ENCODE measurements around the gene FABP7. TPM values are rescaled to one million over a fixed set of nuclear protein-coding genes. Genes with fewer than 3 reads are reported as not detected.

FABP7 gene
- total and polyA plus RNA-seq, 7 donors = 3.7 to 63.6 (median 31.3) TPM

- no peak for DNase-seq
- no peak overlapping the region for H3K27ac ChIP-seq
- no peaks in the 10 kb centered on the region for H3K36me3 ChIP-seq (ENCODE audit: insufficient read depth in 1 of 2, low read depth in 1 of 2)
- WGBS, 3 donors = 16 to 40% (median 22%) methylated on average over 5 of the region's 5 CpGs
- no peak for TF ChIP-seq CTCF (IDR thresholded peaks at IDR 0.05)
- peak overlapping the region; percentile 35 for H3K4me3 ChIP-seq
- intact Hi-C loops (cut with DNase I) = no loop called here
- ATAC-seq = peak in 3 of 4 donors; percentile 46 to 87 (median 60)
- no peaks in the 10 kb centered on the region for H3K27me3 ChIP-seq (ENCODE audit: insufficient read depth in 3 of 3, low read length in 2 of 3)
- no peaks in the 10 kb centered on the region for H3K9me3 ChIP-seq
- peaks cover 9% of the 10 kb centered on the region for H3K4me1 ChIP-seq
Measured at GRCh38 chr6:122780114-122780513, 598 bp downstream of the FABP7 start.

- no peak for TF ChIP-seq CTCF (IDR thresholded peaks at IDR 0.05)
- H3K4me3 ChIP-seq = no peak overlapping the region
- intact Hi-C loops (cut with DNase I) = no loop called here
- H3K9me3 ChIP-seq = no peaks in the 10 kb centered on the region
- H3K27ac ChIP-seq = no peak overlapping the region
- WGBS, 3 donors = 90 to 93% (median 92%) methylated on average over 7 of the region's 7 CpGs
- DNase-seq (no peak), ATAC-seq (no peak)
- no peaks in the 10 kb centered on the region for H3K27me3 ChIP-seq (ENCODE audit: insufficient read depth in 3 of 3, low read length in 2 of 3)
- H3K36me3 ChIP-seq (ENCODE audit: insufficient read depth in 1 of 2, low read depth in 1 of 2) = no peaks in the 10 kb centered on the region
- H3K4me1 ChIP-seq = peaks cover 9% of the 10 kb centered on the region
Measured at GRCh38 chr6:122781716-122782115, 2.2 kb downstream of the FABP7 start.

- H3K4me1 ChIP-seq = peaks cover 14% of the 10 kb centered on the region
- H3K27me3 ChIP-seq (ENCODE audit: insufficient read depth in 3 of 3, low read length in 2 of 3) = no peaks in the 10 kb centered on the region
- 80 to 89% (median 83%) methylated on average over 4 of the region's 4 CpGs for WGBS, 3 donors
- ATAC-seq (no peak), DNase-seq (no peak)
- intact Hi-C loops (cut with DNase I) = no loop called here
- H3K9me3 ChIP-seq = no peaks in the 10 kb centered on the region
- no peak overlapping the region for H3K27ac ChIP-seq
- no peak overlapping the region for H3K4me3 ChIP-seq
- no peak for TF ChIP-seq CTCF (IDR thresholded peaks at IDR 0.05)
- no peaks in the 10 kb centered on the region for H3K36me3 ChIP-seq (ENCODE audit: insufficient read depth in 1 of 2, low read depth in 1 of 2)
Measured at GRCh38 chr6:122783401-122783800, 3.9 kb downstream of the FABP7 start.

GRCh38 chr6:122785891-122786290 lies 6.4 kb downstream of the FABP7 start:
- DNase-seq (no peak), ATAC-seq (no peak)
- no peaks in the 10 kb centered on the region for H3K36me3 ChIP-seq (ENCODE audit: insufficient read depth in 1 of 2, low read depth in 1 of 2)
- H3K27me3 ChIP-seq (ENCODE audit: insufficient read depth in 3 of 3, low read length in 2 of 3) = no peaks in the 10 kb centered on the region
- H3K4me3 ChIP-seq = no peak overlapping the region
- no peak overlapping the region for H3K27ac ChIP-seq
- H3K4me1 ChIP-seq = peaks cover 9% of the 10 kb centered on the region
- H3K9me3 ChIP-seq = no peaks in the 10 kb centered on the region
- no peak for TF ChIP-seq CTCF (IDR thresholded peaks at IDR 0.05)
- WGBS, 3 donors = 82 to 96% (median 95%) methylated on average over 1 of the region's 1 CpG
- intact Hi-C loops (cut with DNase I) = loop anchor here (5.0 kb wide), 1 partner anchor 34 kb away; no protein-coding TSS in a partner anchor

GRCh38 chr6:122787721-122788120 lies 8.2 kb downstream of the FABP7 start:
- H3K27ac ChIP-seq = no peak overlapping the region
- no peaks in the 10 kb centered on the region for H3K27me3 ChIP-seq (ENCODE audit: insufficient read depth in 3 of 3, low read length in 2 of 3)
- intact Hi-C loops (cut with DNase I) = loop anchor here (5.0 kb wide), 1 partner anchor 35 kb away; no protein-coding TSS in a partner anchor
- no peaks in the 10 kb centered on the region for H3K36me3 ChIP-seq (ENCODE audit: insufficient read depth in 1 of 2, low read depth in 1 of 2)
- no peak for ATAC-seq
- H3K9me3 ChIP-seq = no peaks in the 10 kb centered on the region
- no peak for TF ChIP-seq CTCF (IDR thresholded peaks at IDR 0.05)
- H3K4me1 ChIP-seq = peaks cover 19% of the 10 kb centered on the region
- 68 to 81% (median 76%) methylated on average over 4 of the region's 4 CpGs for WGBS, 3 donors
- no peak overlapping the region for H3K4me3 ChIP-seq
- DNase-seq = no peak
